NOMO-1 (cell line): Measurements from ENCODE around the gene ZNF771.

Experiments used
- DNase-seq, 2 experiments: peaks; one replicate each; lab custom pipeline; 2025; ENCODE audit not compliant: unreplicated experiment in 2 of 2; lab: John Stamatoyannopoulos, UW

The ZNF771 gene

DNA sequence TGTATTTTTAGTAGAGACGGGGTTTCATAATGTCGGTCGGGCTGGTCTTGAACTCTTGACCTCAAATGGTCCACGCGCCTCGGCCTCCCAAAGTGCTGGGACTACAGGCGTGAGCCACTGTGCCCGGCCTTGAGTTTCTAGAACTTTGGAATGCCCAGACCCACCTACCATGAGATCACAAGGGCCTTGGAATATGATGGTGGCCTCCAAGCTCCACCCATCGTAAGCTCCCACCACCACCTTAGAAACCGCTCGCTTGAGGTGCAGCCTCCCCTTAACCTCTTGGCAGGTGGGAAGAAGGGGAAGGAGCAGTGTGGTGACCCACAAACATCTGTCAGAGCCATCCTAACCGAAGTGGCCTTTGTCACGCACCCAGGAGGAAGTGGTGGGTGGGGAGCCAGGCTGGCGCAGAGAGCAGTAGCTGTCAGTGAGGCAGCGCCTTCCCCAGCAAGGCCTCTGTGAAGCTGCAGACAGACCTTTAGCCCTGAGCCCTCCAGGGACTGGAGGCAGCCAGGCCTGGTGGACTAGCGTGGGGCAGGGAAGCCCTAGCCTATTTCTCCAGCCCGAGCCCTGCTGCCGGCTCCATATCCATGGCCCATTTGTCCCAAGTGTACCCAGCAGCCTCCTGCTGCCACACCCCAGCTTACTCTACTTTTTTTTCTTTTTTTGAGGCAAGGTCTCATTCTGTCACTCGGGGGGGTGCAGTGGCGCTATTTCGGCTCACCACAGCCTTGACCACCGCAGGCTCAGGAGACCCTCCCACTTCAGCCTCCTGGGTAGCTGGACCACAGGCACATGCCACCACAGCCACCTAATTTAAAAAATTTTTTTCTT is 51.4 kb downstream of the ZNF771 start:
- DNase-seq, result peak; percentile 96

DNA sequence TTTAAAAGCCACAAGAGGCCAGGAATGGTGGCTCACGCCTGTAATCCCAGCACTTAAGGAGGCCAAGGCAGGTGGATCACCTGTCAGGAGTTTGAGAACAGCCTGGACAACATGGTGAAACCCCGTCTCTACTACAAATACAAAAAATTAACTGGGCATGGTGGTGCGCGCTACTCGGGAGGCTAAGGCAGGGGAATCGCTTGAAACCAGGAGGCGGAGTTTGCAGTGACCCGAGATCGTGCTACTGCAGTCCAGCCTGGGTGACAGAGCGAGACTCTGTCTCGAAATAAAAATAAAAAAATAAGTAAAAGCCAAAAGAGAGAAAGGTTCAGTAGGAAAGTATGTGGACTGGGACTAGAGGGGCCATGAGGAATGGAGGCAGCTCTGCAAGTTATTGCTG is 52.0 kb downstream of the ZNF771 start:
- DNase-seq, result no peak

DNA sequence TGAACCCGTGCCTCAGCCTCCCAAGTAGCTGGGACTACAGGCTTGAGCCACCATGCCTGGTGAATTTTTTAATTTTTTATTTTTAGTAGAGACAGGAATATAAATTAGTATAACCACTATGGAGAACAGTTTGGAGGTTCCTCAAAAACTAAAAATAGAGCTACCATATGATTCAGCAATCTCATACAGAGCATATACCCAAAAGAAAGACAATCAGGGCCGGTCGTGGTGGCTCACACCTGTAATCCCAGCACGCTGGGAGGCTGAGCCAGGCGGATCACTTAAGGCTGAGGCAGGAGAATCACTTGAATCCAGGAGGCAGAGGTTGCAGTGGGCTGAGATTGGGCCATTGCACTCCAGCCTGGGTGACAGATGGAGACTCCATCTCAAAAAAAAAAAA is 54.0 kb downstream of the ZNF771 start:
- DNase-seq, result peak in 1 of 2 experiments; percentile 53

DNA sequence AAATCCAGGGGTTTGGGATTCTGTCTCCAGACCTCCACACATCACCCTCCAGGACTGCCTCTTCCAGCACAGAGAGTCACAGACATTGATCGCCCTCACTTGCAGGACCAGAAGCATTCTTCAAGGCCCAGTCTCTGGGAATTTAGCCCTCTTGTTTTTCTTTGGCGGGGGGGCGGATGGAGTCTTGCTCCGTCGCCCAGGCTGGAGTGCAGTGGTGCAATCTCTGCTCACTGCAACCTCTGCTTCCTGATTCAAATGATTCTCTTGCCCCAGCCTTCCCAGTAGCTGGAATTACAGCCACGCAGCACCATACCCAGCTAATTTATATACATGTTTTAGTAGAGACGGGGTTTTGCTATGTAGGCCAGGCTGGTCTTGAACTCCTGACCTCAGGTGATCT is 56.7 kb downstream of the ZNF771 start:
- DNase-seq, result no peak
